Naive B cell (primary cell): ENCODE measurements around the gene ABCE1. TPM values are rescaled to one million over a fixed set of nuclear protein-coding genes. Genes with fewer than 3 reads are reported as not detected.
"Not testable (repeated sequence)": the region's sequence is repeated elsewhere in the genome, so short reads cannot be mapped to it uniquely, and the experiment has no call there.

Experiments used
- ATAC-seq, 2 donors: fragments of 150-1000 bp; cut with Tn5 transposase; 2 replicates each; pipeline ENCODE4 v1.10.0; 2021; ENCODE audit warnings: low read depth in 2 of 2, mild to moderate bottlenecking in 2 of 2, moderate library complexity in 2 of 2
- DNase-seq: peaks from one replicate; pipeline ENCODE4 v3.0.0; 2022
- H3K27ac Mint-ChIP-seq, 6 donors: one replicate each; pipeline ENCODE4 v1.8.0; 2020 to 2022; ENCODE audit warnings: mild to moderate bottlenecking in 6 of 6, mixed read lengths in 6 of 6, moderate library complexity in 5 of 6, inconsistent platforms in 2 of 6
- H3K27me3 Mint-ChIP-seq, 3 donors: one replicate each; pipeline ENCODE4 v1.8.0; 2021 to 2022; ENCODE audit warnings: mixed read lengths in 3 of 3, mild to moderate bottlenecking in 1 of 3
- H3K36me3 Mint-ChIP-seq, 2 donors: one replicate each; pipeline ENCODE4 v1.8.0; 2020 to 2022; ENCODE audit warnings: mixed read lengths in 2 of 2, inconsistent platforms in 1 of 2, mild to moderate bottlenecking in 1 of 2
- H3K4me1 Mint-ChIP-seq, 3 donors: one replicate each; pipeline ENCODE4 v1.8.0; 2020 to 2022; ENCODE audit warnings: mixed read lengths in 3 of 3, inconsistent platforms in 1 of 3, mild to moderate bottlenecking in 1 of 3, moderate library complexity in 1 of 3
- H3K4me3 Mint-ChIP-seq, 8 donors: one replicate each; pipeline ENCODE4 v1.8.0; 2020 to 2022; ENCODE audit warnings: mild to moderate bottlenecking in 8 of 8, mixed read lengths in 8 of 8, moderate library complexity in 8 of 8, inconsistent platforms in 2 of 8
- H3K9me3 Mint-ChIP-seq, 7 donors: one replicate each; pipeline ENCODE4 v1.8.0; 2020 to 2022; ENCODE audit warnings: mixed read lengths in 7 of 7, mild to moderate bottlenecking in 5 of 7, inconsistent platforms in 2 of 7, moderate library complexity in 1 of 7
- polyA plus RNA-seq, 6 donors: library from polyadenylated mRNA; unstranded; fragments of 300-500 nt; fragmentation: Illumina TruSeq; gene quantifications; one replicate each; pipeline ENCODE4 v1.2.3, GENCODE V29; 2021; ENCODE audit warnings: low read depth in 6 of 6

Gene ABCE1
- polyA plus RNA-seq, 6 donors from 2014 or later = 45.5 to 63.7 (median 56.4) TPM

DNA sequence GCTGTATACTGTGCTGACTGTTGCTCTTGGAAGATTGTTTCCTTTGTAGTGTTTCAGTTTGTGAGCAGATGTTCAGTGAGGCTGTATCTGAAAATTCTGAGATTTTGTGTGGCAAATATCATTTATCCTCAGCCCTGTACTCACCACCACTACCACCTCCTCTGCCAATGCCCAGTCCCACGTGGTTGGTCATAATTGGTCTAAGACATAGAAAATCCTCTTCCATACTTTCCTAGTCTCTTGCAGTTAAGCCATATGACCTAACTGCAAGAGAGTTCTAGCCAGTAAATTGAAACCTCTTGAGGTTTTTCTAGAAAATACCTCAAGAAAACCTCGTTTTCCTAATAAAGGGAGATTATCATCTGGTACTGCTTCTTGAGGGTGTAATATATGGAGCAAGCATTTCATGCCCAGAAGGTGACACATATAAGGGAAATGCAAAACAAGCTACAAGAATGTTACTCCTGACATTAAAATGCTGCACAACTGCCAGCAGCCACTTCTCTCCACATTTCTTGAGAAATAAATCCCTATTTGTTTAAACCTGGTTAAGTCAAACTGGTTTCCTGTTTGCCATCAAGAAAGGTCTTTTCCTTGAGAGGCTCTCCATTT is 32.8 kb downstream of the ABCE1 start:
- Mint-ChIP-seq H3K27me3 (no peaks in the 10 kb centered on the region), H3K27ac (peak overlapping the region in 3 of 6 donors; percentile 67 to 90 (median 81)), H3K36me3 (peaks cover 5 to 18% of the 10 kb centered on the region in 2 donors), H3K4me3 (no peak overlapping the region), H3K4me1 (peaks cover 14 to 25% (median 18%) of the 10 kb centered on the region in 3 donors), H3K9me3 (no peaks in the 10 kb centered on the region)
- DNase-seq (no peak), ATAC-seq (no peak)

DNA sequence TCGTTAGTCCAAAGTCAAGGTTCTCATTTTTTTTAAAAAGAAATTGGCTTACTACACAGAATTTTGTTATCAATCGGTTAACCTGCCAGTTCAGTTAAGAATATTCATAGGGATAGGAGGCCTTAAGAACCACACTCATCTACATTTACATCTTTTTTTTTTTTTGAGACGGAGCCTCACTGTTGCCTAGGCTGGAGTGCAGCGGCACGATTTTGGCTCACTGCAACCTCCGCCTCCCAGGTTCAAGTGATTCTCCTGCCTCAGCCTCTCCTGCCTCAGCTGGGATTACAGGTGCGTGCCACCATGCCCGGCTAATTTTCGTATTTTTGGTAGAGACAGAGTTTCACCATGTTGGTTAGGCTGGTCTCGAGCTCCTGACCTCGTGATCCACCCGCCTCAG is 33.7 kb downstream of the ABCE1 start:
- H3K27ac Mint-ChIP-seq = peak overlapping the region in 5 of 6 donors; percentile 26 to 94 (median 65)

DNA sequence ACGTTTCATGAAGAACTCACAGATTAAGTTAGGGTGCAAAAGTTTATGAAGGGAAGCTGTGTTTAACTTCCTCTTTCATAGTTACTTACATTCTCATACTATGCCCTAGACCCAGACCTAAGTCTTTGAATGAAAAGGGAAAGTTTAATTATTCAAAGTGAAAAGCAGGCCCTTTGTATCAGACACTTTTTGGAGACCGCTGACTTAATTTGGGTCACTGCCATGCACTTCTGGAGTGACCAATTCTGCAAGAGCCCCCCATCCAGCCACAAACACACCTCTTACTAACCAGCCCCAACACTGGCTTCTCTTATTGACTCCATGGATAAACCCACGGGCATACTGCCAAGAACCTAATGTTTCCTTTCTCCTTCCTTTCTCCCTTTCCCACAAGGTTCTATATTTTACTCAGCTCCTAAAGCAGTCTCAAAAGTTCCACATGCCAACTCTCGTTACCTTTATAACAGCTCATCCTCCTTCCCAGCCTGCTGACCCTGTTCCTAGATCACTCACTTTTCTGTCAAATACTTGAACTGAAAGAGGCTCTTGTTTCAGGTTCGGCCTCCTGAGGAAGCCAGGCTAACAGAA is 34.5 kb downstream of the ABCE1 start:
- Mint-ChIP-seq H3K4me3 (peak overlapping the region in 4 of 8 donors; percentile 13 to 75 (median 50)), H3K27ac (peak overlapping the region; percentile 45 to 98 (median 76)), H3K9me3 (no peaks in the 10 kb centered on the region), H3K36me3 (peaks cover 5 to 15% of the 10 kb centered on the region in 2 donors), H3K27me3 (no peaks in the 10 kb centered on the region), H3K4me1 (peaks cover 11 to 34% (median 22%) of the 10 kb centered on the region in 3 donors)
- peak; percentile 3 for DNase-seq
- ATAC-seq = peak; percentile 87

More for the DNA sequence above, 33.7 kb downstream of the ABCE1 start:
- no peak overlapping the region for H3K4me3 Mint-ChIP-seq
- no peaks in the 10 kb centered on the region for H3K9me3 Mint-ChIP-seq
- DNase-seq (no peak), ATAC-seq (no peak)
- H3K36me3 Mint-ChIP-seq = peaks cover under 1 to 11% of the 10 kb centered on the region in 2 donors
- no peaks in the 10 kb centered on the region for H3K27me3 Mint-ChIP-seq
- H3K4me1 Mint-ChIP-seq = peaks cover 11 to 29% (median 22%) of the 10 kb centered on the region in 3 donors

GRCh38 chr4:145136219-145136618 is 38.1 kb downstream of the ABCE1 start:
- Mint-ChIP-seq H3K27ac (peak overlapping the region in 1 of 6 donors; percentile 44), H3K36me3 (peaks cover 20 to 33% of the 10 kb centered on the region in 2 donors), H3K4me3 (peak overlapping the region in 1 of 8 donors; percentile 32), H3K4me1 (peaks cover 7 to 33% (median 16%) of the 10 kb centered on the region in 3 donors)
- peak in 1 of 2 donors; percentile 32 for ATAC-seq
- H3K27me3 Mint-ChIP-seq, H3K9me3 Mint-ChIP-seq, DNase-seq: not testable (repeated sequence)

DNA sequence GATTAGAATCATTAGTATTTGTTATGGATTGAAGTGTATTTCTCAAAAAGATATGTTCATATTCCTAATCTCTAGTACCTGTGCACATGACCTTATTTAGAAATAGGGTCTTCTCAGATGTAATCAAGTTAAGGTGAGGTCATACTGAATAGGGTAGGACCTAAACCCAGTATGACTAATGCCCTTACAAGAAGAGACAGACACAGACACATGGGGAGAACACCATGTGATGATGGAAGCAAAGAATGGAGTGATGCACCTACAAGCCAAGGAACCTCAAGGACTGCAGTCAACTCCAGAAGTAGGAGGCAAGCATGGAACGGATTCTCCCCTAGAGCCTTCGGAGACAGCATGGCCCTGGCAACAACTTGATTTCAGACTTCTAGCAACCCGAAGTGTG is 50.9 kb downstream of the ABCE1 start:
- ATAC-seq (no peak), DNase-seq (no peak)
- Mint-ChIP-seq H3K9me3 (no peaks in the 10 kb centered on the region), H3K27ac (peak overlapping the region in 1 of 6 donors; percentile 47), H3K4me1 (peaks cover 0 to 2% (median under 1%) of the 10 kb centered on the region in 3 donors), H3K4me3 (no peak overlapping the region), H3K27me3 (no peaks in the 10 kb centered on the region), H3K36me3 (peaks cover 14 to 35% of the 10 kb centered on the region in 2 donors)

DNA sequence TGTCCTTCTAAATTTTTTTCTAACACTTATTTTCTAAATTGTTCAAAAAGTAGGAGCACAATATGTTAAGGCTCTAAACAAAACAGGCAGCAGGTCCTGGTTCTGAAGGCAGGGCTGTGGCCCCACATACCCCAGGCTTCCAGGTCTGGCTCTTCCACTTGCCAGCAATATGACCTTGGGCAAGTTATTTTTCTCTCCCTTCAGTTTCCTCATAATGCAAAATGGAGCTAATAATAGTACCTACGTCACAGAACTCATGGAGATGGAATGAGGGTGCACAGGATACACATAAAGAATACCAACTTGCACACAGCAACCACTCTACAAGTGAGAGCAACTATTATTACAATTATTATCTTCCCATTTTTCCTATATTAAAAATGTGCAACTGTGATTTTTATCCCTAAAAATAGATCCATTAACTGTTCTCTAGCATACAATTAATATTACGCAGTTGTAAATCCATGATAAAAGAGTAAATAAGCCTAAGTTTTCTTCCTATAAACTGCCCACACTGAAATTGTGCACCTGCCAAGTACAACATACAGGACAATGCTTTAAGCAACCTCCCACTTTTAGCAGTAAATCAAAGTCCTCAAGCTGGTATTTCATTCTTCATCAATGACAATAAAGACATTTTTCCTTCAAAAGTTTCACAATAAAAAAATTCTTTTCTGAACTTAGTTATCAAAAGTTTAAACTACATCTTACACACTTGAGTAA is 55.2 kb downstream of the ABCE1 start:
- Mint-ChIP-seq H3K27ac (peak overlapping the region in 1 of 6 donors; percentile 53), H3K27me3 (no peaks in the 10 kb centered on the region), H3K4me1 (peaks cover 0 to 7% (median 7%) of the 10 kb centered on the region in 3 donors), H3K9me3 (no peaks in the 10 kb centered on the region), H3K36me3 (peaks cover 8 to 22% of the 10 kb centered on the region in 2 donors), H3K4me3 (no peak overlapping the region)
- DNase-seq (no peak), ATAC-seq (no peak)

- no peaks in the 10 kb centered on the region for H3K9me3 Mint-ChIP-seq
- H3K4me3 Mint-ChIP-seq = no peak overlapping the region
Measured at GRCh38 chr4:145153904-145154298, 55.8 kb downstream of the ABCE1 start.

DNA sequence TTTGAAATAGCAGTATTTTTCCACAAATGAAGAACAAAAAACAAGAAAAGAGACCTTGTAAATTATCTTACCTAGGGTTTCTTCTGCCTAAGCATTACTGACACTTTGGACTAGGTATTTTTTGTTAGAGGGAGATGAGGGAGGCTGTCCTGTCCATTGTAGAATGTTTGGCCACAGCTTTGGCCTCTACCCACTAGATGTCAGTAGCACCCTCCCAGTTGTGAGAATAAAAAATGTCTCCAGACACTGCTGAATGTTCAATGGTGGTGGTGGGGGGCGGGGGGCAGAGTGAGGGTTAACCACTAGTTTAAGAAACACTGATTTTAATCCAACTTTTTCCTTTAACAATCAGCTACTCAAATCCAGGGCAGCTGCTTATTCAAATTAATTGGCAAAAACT is 56.5 kb downstream of the ABCE1 start:
- Mint-ChIP-seq H3K27me3 (no peaks in the 10 kb centered on the region), H3K9me3 (no peaks in the 10 kb centered on the region), H3K4me1 (peaks cover 0 to 7% (median 7%) of the 10 kb centered on the region in 3 donors), H3K36me3 (peaks cover 8 to 13% of the 10 kb centered on the region in 2 donors), H3K27ac (peak overlapping the region in 3 of 6 donors; percentile 24 to 67 (median 53)), H3K4me3 (no peak overlapping the region)
- DNase-seq (peak; percentile 17), ATAC-seq (peak; percentile 37 to 64)

More at GRCh38 chr4:145153904-145154298, 55.8 kb downstream of the ABCE1 start:
- Mint-ChIP-seq H3K36me3 (peaks cover 8 to 20% of the 10 kb centered on the region in 2 donors), H3K27ac (peak overlapping the region in 5 of 6 donors; percentile 24 to 64 (median 58)), H3K27me3 (no peaks in the 10 kb centered on the region), H3K4me1 (peaks cover 0 to 7% (median 7%) of the 10 kb centered on the region in 3 donors)
- no peak for ATAC-seq
- no peak for DNase-seq

DNA sequence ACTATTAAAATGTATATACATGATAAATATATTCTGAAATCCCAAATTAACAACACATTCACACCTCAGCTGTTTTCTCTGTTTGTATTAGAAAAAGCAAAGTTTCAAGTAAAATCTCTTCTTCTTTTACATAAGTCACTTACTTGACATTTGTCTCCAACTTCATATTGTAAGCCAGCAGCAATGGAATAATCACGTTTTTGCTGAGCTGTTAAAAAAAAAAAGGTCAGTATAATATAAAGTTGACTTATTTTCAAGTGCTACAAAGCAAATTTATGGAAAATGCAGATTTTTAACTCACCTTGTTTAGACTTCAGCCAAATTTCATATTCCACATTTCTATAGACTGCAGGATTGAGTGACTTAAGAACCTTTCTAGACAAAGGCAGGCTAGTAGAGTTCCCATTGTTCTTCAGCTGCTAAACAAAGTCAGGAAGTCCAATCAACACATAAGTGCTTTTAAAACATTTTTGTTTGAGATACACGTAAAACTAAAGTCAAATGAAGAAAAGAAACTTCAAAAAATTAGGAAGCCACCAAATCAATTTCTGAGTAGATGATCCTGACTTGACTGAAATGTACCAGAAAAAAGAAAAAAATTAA is 57.3 kb downstream of the ABCE1 start:
- H3K27ac Mint-ChIP-seq = no peak overlapping the region
- DNase-seq = no peak
- peaks cover 5 to 8% of the 10 kb centered on the region in 2 donors for H3K36me3 Mint-ChIP-seq
- no peak overlapping the region for H3K4me3 Mint-ChIP-seq
- no peaks in the 10 kb centered on the region for H3K27me3 Mint-ChIP-seq
- H3K4me1 Mint-ChIP-seq = peaks cover 0 to 7% (median 7%) of the 10 kb centered on the region in 3 donors
- no peaks in the 10 kb centered on the region for H3K9me3 Mint-ChIP-seq
- no peak for ATAC-seq

GRCh38 chr4:145156986-145157385 is 58.9 kb downstream of the ABCE1 start:
- no peak for ATAC-seq
- H3K4me3 Mint-ChIP-seq = no peak overlapping the region
- H3K27me3 Mint-ChIP-seq = no peaks in the 10 kb centered on the region
- no peak for DNase-seq
- peaks cover 13 to 19% of the 10 kb centered on the region in 2 donors for H3K36me3 Mint-ChIP-seq
- no peaks in the 10 kb centered on the region for H3K9me3 Mint-ChIP-seq
- H3K27ac Mint-ChIP-seq = peak overlapping the region in 2 of 6 donors; percentile 47 to 68
- peaks cover 4 to 7% (median 7%) of the 10 kb centered on the region in 3 donors for H3K4me1 Mint-ChIP-seq

- Mint-ChIP-seq H3K4me1 (peaks cover 0 to 4% (median 0%) of the 10 kb centered on the region in 3 donors), H3K27me3 (no peaks in the 10 kb centered on the region), H3K36me3 (peaks cover 11 to 13% of the 10 kb centered on the region in 2 donors), H3K27ac (peak overlapping the region in 3 of 6 donors; percentile 39 to 82 (median 59)), H3K9me3 (no peaks in the 10 kb centered on the region), H3K4me3 (no peak overlapping the region)
- ATAC-seq = no peak
- DNase-seq = no peak
Measured at GRCh38 chr4:145161549-145161948, 63.4 kb downstream of the ABCE1 start.

GRCh38 chr4:145167887-145168286 is 69.8 kb downstream of the ABCE1 start:
- Mint-ChIP-seq H3K9me3 (no peaks in the 10 kb centered on the region), H3K27me3 (no peaks in the 10 kb centered on the region), H3K4me3 (no peak overlapping the region), H3K4me1 (peaks cover 13 to 25% (median 23%) of the 10 kb centered on the region in 3 donors), H3K36me3 (peaks cover 0 to 4% of the 10 kb centered on the region in 2 donors), H3K27ac (no peak overlapping the region)
- ATAC-seq = no peak
- no peak for DNase-seq

DNA sequence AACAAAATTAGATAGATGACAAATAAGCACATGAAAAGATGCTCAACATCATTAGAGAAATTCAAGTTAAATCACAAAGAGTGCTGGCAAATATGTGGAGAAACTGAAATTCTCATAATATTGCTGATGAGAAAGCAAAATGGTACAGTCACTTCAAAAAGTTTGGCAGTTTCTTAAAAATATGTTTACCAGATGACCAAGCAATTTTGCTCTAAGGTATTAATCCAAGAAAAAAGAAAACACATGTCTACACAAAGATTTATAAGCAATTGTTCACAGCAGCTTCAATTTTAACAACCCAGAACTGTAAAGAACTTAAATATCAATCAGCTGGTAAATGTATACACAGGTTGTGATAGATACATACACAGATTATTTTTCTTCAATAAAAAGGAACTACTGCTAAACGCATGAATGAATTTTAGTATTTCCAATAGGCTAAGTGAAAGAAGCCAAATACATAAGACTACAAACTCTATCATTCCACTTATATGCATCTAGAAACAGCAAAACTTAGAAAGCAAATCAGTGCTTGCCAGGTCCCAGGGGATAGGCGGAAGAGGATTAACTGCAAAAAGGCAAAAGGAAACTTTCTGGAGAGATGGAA is 70.6 kb downstream of the ABCE1 start:
- H3K27ac Mint-ChIP-seq = peak overlapping the region in 3 of 6 donors; percentile 7 to 70 (median 10)
- H3K4me1 Mint-ChIP-seq = peaks cover 16 to 29% (median 25%) of the 10 kb centered on the region in 3 donors
- peak; percentile 46 to 57 for ATAC-seq
- peak overlapping the region in 1 of 8 donors; percentile 29 for H3K4me3 Mint-ChIP-seq
- peaks cover 0 to 6% of the 10 kb centered on the region in 2 donors for H3K36me3 Mint-ChIP-seq
- no peaks in the 10 kb centered on the region for H3K27me3 Mint-ChIP-seq
- H3K9me3 Mint-ChIP-seq = no peaks in the 10 kb centered on the region
- no peak for DNase-seq
